Neutrophil (primary cell): ENCODE measurements around the gene DNTT.

Experiments used
- H3K27ac ChIP-seq: fragments of 200-600 bp; sonication (generic); 2 replicates; pipeline ENCODE4 v1.5.1; 2016; ENCODE audit warnings: mild to moderate bottlenecking, moderate library complexity
- H3K27me3 ChIP-seq: fragments of 200-600 bp; sonication (generic); 2 replicates; pipeline ENCODE4 v1.6.0; 2016; ENCODE audit warnings: mild to moderate bottlenecking
- H3K36me3 ChIP-seq: fragments of 200-600 bp; sonication (generic); 2 replicates; pipeline ENCODE4 v1.5.1; 2017
- H3K4me1 ChIP-seq, 2 experiments: fragments of 200-600 bp in 1 of 2; sonication (generic) in 1 of 2; 1 replicate in 1 of 2; 2 replicates in 1 of 2; pipeline versions ENCODE4 v1.5.1 to v1.6.1; 2013 to 2016; ENCODE audit warnings: low read depth in 1 of 2, low read length in 1 of 2, mild to moderate bottlenecking in 1 of 2, moderate library complexity in 1 of 2; ENCODE audit not compliant: control insufficient read depth in 1 of 2, insufficient read depth in 1 of 2
- H3K4me3 ChIP-seq, 2 experiments: fragments of 200-600 bp in 1 of 2; sonication (generic) in 1 of 2; 1 replicate in 1 of 2; 2 replicates in 1 of 2; pipeline ENCODE4 v1.5.1; 2013 to 2016; ENCODE audit warnings: low read depth in 1 of 2, low read length in 1 of 2, mild to moderate bottlenecking in 1 of 2, moderate library complexity in 1 of 2
- H3K9me3 ChIP-seq: fragments of 200-600 bp; sonication (generic); 2 replicates; pipeline ENCODE4 v1.5.1; 2016
- TF ChIP-seq, protein P1 (sequence below): fragments of 200-600 bp; sonication (generic); IDR thresholded peaks from 2 replicates; pipeline ENCODE4 v1.5.1; 2016; ENCODE audit warnings: antibody characterized with exemption

The DNTT gene

DNA sequence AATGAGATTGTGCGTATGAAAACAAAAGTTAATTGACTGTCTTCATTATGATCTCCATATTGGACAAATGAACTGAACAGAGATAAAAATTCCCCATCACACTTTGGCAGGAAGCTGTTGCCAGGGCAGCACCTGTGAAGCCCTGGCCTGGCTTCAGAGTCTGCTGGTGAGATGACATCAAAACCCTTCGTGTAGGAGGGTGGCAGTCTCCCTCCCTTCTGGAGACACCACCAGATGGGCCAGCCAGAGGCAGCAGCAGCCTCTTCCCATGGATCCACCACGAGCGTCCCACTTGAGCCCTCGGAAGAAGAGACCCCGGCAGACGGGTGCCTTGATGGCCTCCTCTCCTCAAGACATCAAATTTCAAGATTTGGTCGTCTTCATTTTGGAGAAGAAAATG lies at the start of gene DNTT:
TSS of gene DNTT (plus strand) at position 205 of the 400 bp plus-strand sequence. CDS start at position 269, 64 bp downstream.
- TF ChIP-seq, protein P1, sequence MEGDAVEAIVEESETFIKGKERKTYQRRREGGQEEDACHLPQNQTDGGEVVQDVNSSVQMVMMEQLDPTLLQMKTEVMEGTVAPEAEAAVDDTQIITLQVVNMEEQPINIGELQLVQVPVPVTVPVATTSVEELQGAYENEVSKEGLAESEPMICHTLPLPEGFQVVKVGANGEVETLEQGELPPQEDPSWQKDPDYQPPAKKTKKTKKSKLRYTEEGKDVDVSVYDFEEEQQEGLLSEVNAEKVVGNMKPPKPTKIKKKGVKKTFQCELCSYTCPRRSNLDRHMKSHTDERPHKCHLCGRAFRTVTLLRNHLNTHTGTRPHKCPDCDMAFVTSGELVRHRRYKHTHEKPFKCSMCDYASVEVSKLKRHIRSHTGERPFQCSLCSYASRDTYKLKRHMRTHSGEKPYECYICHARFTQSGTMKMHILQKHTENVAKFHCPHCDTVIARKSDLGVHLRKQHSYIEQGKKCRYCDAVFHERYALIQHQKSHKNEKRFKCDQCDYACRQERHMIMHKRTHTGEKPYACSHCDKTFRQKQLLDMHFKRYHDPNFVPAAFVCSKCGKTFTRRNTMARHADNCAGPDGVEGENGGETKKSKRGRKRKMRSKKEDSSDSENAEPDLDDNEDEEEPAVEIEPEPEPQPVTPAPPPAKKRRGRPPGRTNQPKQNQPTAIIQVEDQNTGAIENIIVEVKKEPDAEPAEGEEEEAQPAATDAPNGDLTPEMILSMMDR = no peak
- no peak within 1 kb of the TSS for H3K27ac ChIP-seq
- H3K4me1 ChIP-seq = peaks cover 0 to 12% of the 10 kb centered on the region in 2 experiments
- no peak within 1 kb of the TSS for H3K4me3 ChIP-seq
- no peaks in the 10 kb centered on the region for H3K36me3 ChIP-seq
- H3K27me3 ChIP-seq = no peaks in the 10 kb centered on the region
- no peaks in the 10 kb centered on the region for H3K9me3 ChIP-seq

DNA sequence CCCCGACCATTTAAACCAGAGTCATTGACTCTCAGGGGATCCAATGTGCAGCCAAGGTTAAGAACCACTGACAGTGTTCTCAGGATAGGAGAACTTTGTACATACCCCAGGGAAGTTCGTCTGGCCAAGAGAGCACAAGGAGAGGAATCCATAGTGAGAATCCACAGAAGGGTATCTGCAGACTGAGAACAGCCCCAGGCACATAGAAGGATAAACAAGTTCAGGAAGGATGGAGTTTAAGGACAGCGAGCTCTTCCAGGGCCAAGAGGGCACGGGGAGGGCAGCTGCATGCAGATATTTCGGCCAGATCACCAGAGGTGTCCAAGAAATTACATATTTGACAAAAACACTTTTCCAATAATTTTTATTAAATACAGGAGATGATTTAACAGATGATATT lies 49.3 kb upstream of the DNTT start:
- no peak overlapping the region for H3K4me3 ChIP-seq
- TF ChIP-seq, protein P1 = no peak
- no peaks in the 10 kb centered on the region for H3K9me3 ChIP-seq
- H3K27ac ChIP-seq = no peak overlapping the region
- no peaks in the 10 kb centered on the region for H3K36me3 ChIP-seq
- H3K27me3 ChIP-seq = no peaks in the 10 kb centered on the region
- H3K4me1 ChIP-seq = no peaks in the 10 kb centered on the region

DNA sequence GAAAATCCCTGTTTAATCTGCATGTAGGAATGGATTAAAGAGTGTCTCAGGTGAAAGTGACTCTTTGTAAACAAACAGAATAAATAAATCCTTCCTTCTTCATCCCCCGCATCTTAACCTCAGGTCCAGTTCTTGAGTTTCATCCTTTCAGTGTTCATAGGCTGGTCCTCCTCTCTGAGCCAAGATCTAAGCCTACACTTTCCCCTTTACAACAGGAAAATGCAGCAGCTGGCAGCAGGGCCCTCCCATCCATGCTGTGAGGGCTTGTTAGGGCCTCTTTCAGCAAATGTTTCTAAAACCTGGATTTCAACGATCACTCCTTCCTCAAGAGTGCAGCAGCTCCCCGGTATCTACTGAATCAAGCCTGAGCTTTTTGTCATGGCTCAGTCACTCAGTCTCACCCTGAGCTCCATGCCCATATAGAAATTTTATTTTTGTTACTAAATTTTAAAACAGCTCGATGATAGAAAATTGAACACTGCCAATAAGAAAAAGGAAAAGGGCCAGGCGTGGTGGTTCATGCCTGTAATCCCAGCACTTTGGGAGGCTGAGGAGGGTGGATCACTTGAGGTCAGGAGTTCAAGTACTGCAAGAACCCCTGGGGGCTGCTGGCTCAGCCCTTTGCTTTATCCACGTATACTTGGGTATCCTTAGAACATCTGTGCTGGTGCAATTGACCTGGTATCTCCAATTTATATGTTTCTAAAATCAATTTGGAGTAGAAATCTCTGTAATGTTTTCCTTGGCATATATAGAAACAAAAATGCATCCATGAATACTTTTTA lies 48.5 kb upstream of the DNTT start:
- Histone ChIP-seq H3K27me3 (no peaks in the 10 kb centered on the region), H3K9me3 (no peaks in the 10 kb centered on the region), H3K4me3 (no peak overlapping the region), H3K4me1 (no peaks in the 10 kb centered on the region), H3K36me3 (no peaks in the 10 kb centered on the region), H3K27ac (no peak overlapping the region)
- TF ChIP-seq, protein P1 = no peak

DNA sequence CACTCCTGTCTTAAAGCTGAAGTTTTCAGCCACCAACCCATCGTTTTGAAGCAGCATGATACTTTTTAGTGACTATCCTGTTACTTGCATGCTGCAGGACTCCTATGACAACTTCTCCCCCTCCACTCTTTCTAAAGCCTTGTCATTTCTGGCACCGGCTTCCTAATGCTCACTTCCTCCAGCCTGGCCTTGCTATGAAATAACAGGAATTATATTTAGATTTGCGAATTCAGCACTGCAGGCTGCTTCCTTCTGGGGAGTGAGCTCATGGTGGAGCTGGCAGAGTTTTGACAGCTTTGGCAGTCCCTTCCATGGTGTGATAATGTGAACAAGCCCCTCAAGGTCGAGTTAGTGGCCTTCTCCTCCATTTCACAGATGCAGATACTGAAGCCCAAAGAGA lies 46.3 kb upstream of the DNTT start:
- H3K9me3 ChIP-seq = no peaks in the 10 kb centered on the region
- H3K4me1 ChIP-seq = no peaks in the 10 kb centered on the region
- H3K27me3 ChIP-seq = no peaks in the 10 kb centered on the region
- no peaks in the 10 kb centered on the region for H3K36me3 ChIP-seq
- TF ChIP-seq, protein P1 = no peak
- no peak overlapping the region for H3K27ac ChIP-seq
- no peak overlapping the region for H3K4me3 ChIP-seq

DNA sequence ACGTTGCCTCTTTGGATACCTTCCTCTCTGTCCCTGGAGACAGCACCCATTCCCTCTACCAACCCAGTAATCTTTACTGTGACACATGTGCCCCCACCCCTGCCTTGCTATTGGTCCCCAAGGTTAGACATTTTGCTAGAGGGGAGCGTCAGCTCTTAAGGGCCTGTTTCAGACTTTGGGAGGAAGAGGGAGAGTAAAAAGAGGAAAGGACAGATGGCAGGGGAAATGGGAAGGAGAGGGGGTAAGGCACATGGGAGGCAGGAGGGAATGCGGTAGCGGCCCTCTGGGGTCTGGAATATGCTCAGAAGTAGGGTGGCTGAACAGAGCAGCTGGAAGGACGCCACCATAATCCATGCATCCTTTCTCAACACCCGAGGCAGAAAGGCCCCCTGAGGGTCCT lies 45.1 kb upstream of the DNTT start:
- no peaks in the 10 kb centered on the region for H3K27me3 ChIP-seq
- H3K4me3 ChIP-seq = no peak overlapping the region
- H3K9me3 ChIP-seq = no peaks in the 10 kb centered on the region
- TF ChIP-seq, protein P1 = no peak
- no peak overlapping the region for H3K27ac ChIP-seq
- no peaks in the 10 kb centered on the region for H3K36me3 ChIP-seq
- H3K4me1 ChIP-seq = no peaks in the 10 kb centered on the region
